Activated gamma-delta T cell treated with anti-CD3 and anti-CD28 coated beads, Interleukin-2, amount 50 U/mL, for 16 hours (primary cell): ENCODE results near the gene CHCHD6.

Source experiments
- DNase-seq: peaks from one replicate; pipeline ENCODE4 v3.0.0-alpha.2; 2020; ENCODE audit warnings: low read depth

The CHCHD6 gene

DNA sequence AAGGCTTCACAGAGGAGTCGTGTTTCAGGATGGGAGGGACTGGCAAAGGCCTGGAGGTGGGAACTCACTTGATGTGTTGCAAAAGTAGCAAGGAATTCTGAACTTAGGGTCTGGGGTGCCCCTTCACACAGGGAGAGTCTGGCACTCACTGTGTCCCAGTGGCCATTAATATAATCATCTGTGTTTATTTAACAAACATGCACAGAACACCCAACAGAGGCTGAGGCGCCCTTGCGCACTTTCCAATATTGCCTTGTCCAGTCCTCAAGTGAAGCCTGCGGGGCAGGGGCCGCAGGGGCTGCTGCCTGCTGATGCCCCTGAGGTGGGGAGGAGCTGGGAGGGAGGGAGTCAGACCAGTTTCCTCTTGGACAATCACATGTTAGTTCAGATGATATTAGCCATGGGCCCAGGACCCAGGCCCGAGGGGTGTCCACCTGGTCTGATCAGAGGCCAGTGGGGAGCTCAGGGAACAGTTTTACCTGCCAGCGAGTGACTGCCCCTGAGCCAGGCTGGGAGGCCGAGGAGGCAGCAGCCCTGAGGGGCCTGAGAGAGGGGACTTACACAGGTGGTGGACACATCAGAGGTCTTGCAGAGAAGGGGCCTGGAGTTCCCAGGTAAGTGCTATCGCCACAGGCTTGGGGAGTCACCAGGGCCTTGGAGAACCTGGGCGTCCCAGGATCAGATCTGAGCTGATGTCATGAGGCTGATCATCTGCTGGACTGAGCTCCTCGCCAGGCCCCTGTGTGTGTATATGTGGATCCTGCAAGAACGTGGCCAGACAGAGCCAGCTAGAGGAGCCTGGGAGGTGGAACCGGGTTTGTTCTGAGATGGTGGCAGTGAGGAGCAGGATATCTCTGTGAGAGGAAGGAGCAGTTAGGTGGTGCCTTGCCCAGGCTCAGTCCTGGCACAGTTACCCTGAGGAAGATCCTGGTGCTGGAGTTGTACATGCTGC lies 35.3 kb upstream of the CHCHD6 start:
- no peak for DNase-seq

DNA sequence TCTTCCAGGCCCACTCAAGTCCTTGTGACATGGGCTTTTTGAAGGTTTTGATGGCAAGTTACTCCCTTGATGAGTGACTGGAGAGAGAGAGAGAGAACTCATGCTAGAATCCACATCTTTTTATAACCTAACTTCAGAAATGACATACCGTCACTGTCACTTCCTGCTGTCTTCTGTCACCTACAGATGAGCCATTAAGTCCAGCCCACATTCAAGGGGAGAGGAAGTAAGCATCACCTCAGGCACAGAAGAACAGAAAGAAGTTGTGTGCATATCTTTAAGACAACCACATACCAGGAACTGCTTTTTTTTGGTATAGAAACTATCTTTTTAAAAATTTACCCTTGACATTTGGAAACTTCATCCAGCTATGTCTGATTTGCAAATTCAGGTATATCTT lies 32.5 kb upstream of the CHCHD6 start:
- no peak for DNase-seq

DNA sequence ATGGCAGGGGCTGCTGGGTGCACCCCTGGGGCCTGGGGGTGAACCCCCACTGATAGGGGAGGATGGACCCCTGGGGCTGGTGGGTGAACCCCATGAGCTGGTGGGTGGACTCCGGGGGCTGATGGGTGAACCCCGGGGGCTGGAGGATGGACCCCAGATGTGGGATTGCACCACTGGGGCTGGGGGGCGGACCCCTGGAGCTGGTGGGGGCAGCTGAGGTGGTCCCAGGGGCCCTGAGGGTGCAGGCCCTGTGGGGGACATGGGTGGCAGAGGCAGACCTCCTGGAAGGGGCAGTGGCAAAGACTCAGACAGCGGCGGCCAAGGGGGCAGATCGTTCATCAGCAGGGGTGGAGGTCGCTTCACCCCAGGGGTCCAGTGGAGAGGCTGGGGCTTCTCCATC lies 31.7 kb upstream of the CHCHD6 start:
- DNase-seq: no peak

DNA sequence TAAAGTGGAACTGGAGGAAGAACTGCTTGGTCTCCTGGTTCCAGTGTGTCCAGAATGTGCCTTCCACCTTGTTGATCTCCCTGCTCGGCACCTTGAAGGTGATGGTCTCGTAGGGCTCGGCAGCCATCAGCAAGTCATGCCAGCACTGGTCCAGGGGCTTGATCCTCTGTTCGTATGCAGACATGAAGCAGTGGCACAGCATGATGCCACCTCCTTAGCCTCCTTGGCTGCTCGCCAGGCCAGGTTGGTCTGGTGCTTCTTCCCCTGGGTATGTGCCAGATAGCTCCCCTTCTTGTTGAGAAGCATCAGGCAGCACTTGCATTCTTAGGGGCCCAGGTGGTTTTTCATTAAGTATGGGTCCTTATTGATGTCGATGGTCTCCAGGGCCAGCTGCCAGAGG lies 31.3 kb upstream of the CHCHD6 start:
- no peak for DNase-seq

DNA sequence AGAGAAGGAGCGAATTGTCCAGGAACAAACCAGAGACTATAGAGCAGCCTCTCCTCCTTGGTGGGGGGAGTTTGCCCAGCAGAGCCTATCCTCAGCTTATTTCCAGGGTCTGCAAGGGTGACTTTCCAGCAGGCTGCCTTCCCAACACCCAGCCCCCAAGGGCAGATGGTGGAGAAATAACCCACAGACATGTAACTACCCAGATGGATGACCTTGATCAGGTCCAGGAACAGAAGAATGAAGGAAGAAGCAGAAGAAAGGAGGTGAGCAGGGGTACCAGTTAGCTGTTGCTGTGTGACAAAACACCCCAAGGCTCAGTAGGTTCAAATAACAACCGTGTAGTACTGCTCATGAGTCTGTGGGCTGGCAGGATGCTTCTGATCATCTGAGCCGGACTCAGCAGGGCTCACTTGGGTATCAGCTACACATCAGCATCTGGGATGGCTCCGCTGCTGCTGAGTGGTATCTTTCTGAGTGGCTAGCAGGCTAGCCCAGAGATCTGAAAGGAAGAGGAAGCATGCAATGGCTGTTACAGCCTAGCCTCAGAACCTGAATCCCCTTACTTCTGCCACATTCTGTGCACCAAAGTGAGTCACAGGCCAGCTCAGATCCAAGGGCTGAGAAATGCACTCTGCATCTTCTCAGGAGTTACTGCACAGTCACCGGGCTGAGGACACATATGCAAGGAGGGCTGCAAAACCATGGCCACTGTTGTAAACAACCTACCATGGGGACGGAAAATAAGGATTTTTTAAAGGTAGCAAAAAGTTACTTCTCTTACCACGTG lies 26.9 kb upstream of the CHCHD6 start:
- no peak for DNase-seq

DNA sequence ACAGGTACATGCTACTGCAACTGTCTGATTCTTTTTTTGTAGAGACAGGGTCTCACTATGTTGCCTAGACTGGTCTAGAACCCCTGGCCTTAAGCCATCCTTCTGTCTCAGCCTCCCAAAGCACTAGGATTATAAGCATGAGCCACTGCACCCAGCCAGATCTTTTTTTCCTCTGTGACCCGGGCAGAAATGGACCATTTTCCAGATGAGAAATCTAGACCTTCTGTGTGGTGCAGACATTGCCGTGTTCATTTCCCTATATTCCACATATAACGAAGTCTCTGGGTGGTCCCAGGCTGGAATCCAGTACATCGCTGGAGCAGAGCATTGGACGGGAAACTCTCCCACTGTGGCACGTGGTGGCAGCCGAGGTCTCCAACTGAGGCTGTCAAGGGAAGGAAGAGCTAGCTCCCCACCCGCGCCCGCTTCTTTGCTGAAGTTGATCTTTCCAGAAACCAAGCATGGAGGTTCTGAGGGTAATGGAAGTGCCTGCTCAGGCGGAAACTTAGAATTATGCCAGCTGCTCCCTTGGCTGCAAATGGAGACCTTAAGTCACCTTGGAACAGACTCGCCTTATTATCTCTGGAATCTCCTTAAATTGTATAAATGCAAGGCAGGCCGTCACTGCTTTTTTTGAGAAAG lies 26.1 kb upstream of the CHCHD6 start:
- DNase-seq: no peak

DNA sequence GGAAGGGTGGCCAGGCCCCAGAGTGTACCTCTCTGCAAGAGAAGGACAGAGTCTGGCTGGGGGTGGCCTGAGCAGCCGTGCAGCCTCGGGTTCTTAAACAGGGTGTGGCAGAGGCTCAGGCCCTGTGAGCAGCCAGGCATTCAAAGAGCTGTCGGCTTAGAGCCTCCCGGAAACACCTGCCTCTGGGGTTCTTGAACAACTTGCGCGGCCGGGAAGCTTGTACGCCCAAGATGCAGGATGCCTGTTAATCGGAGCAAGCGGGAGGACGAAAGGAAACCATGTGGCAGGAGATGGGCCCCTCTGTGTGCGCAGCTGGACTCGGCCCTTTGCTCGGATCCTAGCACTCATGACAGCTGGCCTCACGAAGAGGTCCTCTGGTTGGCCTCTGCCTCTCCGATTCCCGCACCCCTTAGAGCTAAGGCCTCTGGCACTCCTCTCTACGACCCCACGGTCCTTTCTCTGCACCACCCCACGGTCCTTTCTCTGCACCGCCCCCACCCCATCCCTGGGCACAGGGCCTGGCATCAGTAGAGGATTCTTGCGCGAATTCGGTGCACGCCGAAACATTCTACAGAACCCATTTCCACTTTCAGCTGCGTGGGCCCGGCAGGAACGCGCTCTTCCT lies 25.2 kb upstream of the CHCHD6 start:
- no peak for DNase-seq

DNA sequence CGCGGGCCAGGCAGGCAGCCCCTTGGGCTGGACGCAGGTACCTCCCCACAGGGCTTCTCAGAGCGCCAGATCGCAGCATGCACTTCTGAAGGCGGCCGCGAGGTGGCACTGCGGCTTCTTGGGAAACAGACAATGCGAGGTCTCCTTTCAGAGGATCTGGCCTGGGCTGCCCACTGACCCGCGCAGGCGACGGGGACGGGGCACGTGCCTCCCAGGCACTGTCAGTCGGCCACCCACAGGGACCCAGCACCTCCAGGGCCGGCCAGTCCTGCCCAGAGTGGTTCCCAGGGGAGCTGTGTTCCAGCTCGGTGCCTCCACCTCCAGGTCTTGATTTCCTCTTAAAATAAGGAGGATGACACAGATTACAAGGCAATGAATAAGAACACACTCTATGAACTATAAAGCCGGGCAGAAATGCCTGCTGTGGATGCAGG lies 24.7 kb upstream of the CHCHD6 start:
- DNase-seq: peak; percentile 73

DNA sequence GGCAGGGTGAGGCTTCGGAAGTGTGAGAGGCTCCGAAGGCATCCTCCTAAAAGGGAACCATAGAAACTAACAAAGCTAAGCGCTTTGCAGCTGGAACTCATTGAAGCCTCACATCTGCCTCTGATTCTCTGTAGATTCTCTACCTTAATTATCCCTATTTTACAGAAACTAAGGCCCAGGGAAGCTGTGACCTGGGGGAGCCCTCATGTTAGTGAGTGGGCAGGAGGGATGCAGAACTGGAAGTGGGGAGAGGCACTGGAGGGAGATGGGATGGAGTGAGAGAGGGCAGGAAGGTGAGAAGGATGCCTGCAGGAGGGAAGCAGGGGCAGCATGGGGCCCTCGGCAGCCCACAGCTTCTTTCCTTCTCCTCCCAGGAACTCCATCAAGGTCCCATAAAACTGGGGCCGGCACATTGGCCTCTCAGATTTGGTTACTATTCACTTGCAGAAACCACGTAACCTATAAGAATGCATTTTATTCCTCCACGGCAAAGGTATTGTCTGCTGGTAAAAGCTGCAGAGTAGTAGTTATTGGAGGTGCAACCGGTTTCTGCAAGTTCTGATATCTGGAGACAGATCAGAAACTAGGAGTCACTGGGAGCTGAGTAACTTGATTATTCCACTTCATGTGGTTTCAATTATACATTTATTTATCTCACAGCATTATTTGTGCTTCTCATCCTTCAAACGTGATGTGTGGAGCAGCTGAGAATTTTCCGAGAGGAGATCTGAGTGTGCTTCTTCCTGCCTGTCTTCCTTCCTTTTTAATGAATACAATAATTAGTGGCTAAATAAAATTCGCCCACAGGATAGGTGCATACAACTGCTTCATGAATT lies 24.0 kb upstream of the CHCHD6 start:
- DNase-seq: no peak

DNA sequence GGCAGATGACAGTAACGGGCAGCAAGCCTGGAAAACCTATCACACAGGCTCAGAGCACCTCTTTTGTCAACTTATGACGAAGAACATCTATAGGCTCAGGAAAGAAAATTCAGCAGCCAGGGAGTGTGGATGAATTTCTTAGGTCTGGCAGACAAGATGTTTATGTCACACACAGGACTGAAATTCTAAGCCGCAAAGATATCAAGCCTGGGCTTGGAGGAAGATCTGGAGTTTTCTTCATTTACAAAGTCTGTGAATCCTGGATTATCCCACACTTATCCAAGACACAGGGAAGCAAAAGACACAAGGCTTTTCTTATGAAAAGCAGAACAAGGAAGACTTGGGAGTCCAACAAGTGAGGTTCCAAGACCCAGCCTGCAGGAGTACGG lies 23.4 kb upstream of the CHCHD6 start:
- no peak for DNase-seq

DNA sequence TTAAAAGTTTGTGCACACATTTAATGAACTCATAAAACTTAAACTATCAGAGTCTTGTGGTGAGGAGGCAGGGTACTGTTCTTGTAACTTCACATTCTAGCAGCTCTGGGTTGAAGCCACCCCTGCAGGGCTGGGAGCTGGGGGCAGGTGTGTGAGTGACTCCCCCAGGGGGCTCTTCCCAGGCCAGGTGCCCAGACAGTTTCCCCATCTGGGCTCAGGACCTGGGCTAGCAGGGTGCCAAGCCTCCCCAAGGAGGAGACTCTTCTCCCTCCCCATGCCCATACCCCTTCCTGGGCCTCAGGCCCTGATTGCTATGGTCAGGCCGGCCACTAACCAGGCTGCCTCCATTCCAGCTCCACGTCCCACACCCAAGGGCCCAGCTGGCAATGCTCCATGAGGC lies 22.0 kb upstream of the CHCHD6 start:
- no peak for DNase-seq

DNA sequence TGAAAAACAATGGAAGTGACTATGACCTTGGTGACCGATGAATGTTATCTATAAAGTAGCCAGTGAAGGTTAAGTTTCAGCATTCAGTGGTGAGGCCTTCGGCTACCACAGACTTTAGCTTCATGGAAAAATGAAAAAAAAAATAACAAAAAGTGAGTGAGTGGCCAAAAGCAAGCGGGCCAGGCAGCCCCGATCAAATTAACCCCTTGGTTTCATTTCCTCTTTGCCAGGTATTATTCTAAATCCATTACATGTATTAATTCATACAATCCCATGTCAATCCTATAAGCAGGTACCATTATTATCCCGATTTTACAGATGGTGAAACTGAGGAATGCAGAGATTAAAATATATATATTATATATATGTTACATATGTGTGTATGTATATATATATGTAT lies 21.0 kb upstream of the CHCHD6 start:
- DNase-seq: no peak

DNA sequence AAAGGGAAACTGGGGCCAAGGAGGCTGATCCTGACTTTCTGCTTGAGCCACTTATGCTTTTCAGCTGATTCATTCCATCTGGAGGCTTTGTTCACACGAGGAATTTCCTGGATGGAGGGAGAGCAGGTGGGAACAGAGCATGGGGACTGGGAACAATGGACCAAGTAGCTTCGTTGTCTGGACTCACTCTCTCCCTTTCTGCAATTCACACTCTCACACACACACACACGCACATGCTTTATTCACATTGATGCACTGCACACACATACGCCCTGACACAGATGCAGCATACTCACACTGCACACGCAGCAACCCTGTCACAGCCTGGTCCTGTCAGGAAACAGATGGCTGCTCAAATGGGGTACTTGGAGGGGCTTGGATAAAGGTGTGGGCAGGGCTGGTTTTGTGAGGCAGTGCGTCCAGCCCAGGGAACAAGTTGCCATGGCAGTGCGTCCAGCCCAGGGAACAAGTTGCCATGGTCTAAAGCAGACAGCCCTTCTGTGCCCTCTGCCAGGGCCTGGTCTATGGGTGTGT lies 19.8 kb upstream of the CHCHD6 start:
- DNase-seq: no peak

DNA sequence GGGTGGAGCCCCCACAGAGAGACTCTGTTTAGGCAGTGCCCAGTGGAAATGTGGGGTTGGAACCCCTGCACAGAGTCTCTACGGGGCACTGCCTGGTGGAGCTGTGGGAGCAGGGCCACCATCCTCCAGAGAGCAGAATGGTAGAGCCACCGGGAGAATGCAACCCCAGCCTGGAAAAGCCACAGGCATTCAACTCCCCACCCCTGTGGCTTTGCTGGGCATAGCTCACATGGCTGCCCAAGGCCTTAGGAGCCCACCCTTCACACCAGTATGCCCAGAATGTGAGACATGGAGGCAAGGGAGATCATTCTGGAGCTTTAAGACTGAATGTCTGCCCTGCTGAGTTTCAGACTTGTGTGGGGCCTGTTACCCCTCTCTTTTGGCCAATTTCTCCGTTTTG lies 19.0 kb upstream of the CHCHD6 start:
- DNase-seq: no peak

DNA sequence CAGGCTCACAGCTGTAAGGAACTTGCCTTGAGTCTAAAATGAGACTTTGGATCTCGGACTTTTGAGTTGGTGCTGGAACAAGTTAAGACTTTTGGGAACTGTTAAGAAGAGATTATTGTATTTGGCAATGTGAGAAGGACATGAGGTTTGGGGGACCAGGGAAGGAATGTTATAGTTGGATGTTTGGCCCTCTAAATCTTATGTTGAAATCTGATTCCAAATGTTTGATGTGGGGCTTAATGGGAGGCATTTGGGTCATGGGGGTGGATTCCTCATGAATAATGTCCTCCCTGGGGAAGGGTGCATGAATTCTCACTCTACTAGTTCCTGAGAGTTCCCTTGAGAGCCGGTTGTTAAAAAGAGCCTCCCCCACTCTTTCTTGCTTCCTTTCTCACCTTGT lies 18.5 kb upstream of the CHCHD6 start:
- DNase-seq: no peak

DNA sequence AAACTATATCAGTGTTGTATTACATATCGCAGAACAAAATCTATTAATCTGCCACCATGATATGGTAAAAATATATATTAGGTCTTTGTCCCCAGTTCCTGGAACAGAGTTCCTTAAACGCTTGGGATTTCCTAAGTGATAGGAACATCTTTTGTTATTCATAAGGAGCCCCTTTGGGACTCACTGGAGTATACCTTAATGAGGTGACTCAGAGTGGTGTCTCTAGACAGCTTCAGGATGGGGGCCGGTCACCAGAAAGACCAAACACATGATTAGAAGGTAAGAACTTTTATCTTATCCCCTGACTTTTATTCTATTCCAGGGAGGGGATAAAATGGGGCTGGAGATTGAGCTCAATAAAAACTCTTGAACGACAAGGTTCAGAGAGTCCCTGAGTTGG lies 12.3 kb upstream of the CHCHD6 start:
- DNase-seq: no peak

DNA sequence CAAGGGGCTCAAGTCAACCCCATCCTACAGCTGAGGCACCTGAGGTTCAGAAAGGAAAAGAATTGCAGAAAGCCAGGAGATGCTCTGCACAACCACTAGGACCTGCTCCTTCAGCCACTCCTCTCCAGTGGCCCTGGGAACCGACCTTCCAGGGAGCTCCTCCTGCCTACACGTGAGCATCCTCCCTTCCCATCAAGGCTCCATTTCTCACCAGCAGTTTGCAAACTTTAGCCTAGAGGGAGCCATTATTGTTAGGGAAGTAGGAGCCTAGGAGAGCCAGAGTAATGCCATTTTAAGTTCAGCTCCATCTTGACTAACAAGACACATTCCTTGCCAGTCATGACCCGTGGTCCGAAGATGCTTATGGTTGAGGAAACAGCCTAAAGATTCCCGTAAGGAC lies 11.2 kb upstream of the CHCHD6 start:
- DNase-seq: no peak

DNA sequence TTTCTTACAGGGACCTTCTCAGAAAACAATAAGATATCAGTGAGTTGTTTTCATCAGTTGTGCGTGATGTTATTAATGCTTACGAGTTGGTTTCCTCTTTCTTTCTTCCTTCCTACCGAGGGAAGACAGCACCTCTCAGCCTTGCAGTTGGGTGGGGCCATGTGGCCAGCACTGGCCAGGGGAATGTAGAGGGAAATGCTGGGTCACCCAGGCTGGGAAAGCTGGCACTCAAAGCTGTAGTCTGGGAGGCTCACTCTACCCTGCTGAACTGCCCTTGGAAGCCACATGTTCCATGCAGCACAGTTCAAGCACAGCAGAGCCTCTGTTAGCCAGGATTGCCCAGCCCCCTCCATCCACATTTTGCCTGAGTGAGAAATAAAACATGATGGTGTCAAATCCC lies 10.1 kb upstream of the CHCHD6 start:
- DNase-seq: no peak

DNA sequence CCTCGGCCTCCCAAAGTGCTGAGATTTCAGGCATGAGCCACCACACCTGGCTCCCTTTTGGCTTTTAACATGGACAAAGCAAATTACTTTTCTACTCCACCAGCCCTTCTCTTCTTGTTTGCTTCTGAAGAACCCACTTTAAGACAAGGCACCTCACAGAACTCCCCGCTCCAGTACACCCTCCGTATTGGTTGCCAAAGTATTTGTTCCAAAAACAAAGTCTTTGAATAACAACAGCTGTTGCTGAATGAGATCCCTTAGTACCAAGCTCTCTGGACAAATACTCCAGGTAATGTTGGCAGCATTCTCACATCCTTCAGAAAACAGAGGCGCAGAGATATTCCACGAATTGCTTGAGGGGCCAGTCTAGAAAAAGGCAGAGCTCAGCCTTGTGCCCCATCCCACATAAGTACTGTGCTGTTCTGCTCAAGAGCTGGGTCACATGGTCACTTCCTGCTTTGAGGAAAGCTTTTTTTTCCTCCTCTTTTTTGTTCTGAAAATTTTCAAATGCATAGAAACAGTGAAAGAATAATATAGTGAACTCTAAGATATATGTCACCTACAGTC lies 7.3 kb upstream of the CHCHD6 start:
- no peak for DNase-seq

DNA sequence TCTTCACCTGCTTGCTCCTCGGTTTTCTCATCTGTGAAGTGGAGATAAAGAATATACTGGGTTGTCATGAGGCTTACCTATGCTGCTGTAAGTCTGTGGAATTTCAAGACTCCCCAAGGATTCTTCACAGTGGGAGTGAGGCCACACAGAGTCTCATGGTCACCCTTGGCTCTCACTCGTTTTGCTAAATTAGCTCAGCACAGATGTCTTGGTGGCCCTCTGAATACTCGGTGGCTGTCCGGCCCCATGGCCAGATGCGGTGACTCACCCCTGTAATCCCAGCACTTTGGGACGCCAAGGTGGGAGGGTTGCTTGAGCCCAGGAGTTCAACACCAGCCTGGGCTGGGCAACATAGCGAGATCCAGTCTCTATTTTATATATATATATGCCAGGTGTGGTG lies 5.0 kb upstream of the CHCHD6 start:
- DNase-seq: no peak
